Stimulated activated CD4-positive, alpha-beta T cell treated with anti-CD3 and anti-CD28 coated beads, Interleukin-1b, Interleukin-23, amount 100 ng/mL, for 4 hours (primary cell): ENCODE results near the gene KLRC4.
"Not testable (repeated sequence)": the region's sequence is repeated elsewhere in the genome, so short reads cannot be mapped to it uniquely, and the experiment has no call there.

Experiments used
- DNase-seq, 2 donors: peaks; one replicate each; pipeline ENCODE4 v3.0.0-alpha.2; 2020; ENCODE audit warnings: low read depth in 2 of 2

KLRC4 gene

GRCh38 chr12:10409392-10409791 lies at the start of gene KLRC4:
Gene KLRC4 (minus strand): TSS chr12:10409757. CDS start chr12:10409575, 182 bp downstream.
- no peak for DNase-seq

- DNase-seq = no peak
These were observed 48.2 kb upstream of the KLRC4 start for GRCh38 chr12:10457760-10458159.

GRCh38 chr12:10456856-10457255 lies 47.3 kb upstream of the KLRC4 start:
- DNase-seq = no peak

- no peak for DNase-seq
These were observed 46.2 kb upstream of the KLRC4 start for GRCh38 chr12:10455766-10456165.

GRCh38 chr12:10454531-10454930 lies 45.0 kb upstream of the KLRC4 start:
- DNase-seq = no peak

- no peak for DNase-seq
These were observed 43.6 kb upstream of the KLRC4 start, which contains the start of gene KLRC1 for GRCh38 chr12:10453156-10453555. Gene KLRC1 (minus strand): TSS chr12:10453377. CDS start chr12:10451156, 2,221 bp downstream.

GRCh38 chr12:10448236-10448635 lies 38.7 kb upstream of the KLRC4 start:
- no peak for DNase-seq

- DNase-seq = not testable (repeated sequence)
These were observed 36.5 kb upstream of the KLRC4 start for GRCh38 chr12:10446052-10446451.

GRCh38 chr12:10441144-10441543 lies 31.6 kb upstream of the KLRC4 start:
- not testable (repeated sequence) for DNase-seq

GRCh38 chr12:10439608-10440274 lies 30.2 kb upstream of the KLRC4 start:
- not testable (repeated sequence) for DNase-seq

GRCh38 chr12:10437601-10438000 lies 28.0 kb upstream of the KLRC4 start:
- not testable (repeated sequence) for DNase-seq

- not testable (repeated sequence) for DNase-seq
These were observed 26.3 kb upstream of the KLRC4 start, which contains the start of gene KLRC2 for GRCh38 chr12:10435816-10436215. Gene KLRC2 (minus strand): TSS chr12:10436010. CDS start chr12:10435986, 24 bp downstream.

GRCh38 chr12:10430623-10431022 lies 21.1 kb upstream of the KLRC4 start:
- not testable (repeated sequence) for DNase-seq

- not testable (repeated sequence) for DNase-seq
These were observed 16.4 kb upstream of the KLRC4 start for GRCh38 chr12:10425938-10426337.

GRCh38 chr12:10424260-10424899 lies 14.8 kb upstream of the KLRC4 start:
- DNase-seq = not testable (repeated sequence)

- not testable (repeated sequence) for DNase-seq
These were observed 12.6 kb upstream of the KLRC4 start for GRCh38 chr12:10422159-10422558.

GRCh38 chr12:10420334-10420733 lies 10.8 kb upstream of the KLRC4 start, which contains the start of gene KLRC3:
Gene KLRC3 (minus strand): TSS chr12:10420595. CDS start chr12:10420550, 45 bp downstream.
- DNase-seq = not testable (repeated sequence)

- no peak for DNase-seq
These were observed 715 bp downstream of the KLRC4 start for GRCh38 chr12:10408842-10409241.

- DNase-seq = no peak
These were observed 2.8 kb downstream of the KLRC4 start for GRCh38 chr12:10406725-10407124.

GRCh38 chr12:10405294-10405693 lies 4.3 kb downstream of the KLRC4 start:
- no peak for DNase-seq

GRCh38 chr12:10404798-10405197 lies 4.8 kb downstream of the KLRC4 start:
- DNase-seq = no peak

- DNase-seq = no peak
These were observed 8.7 kb downstream of the KLRC4 start for GRCh38 chr12:10400829-10401228.

- no peak for DNase-seq
These were observed 11.4 kb downstream of the KLRC4 start for GRCh38 chr12:10398168-10398567.
